Gastrocnemius medialis (tissue), 4 donors: Measurements from ENCODE around the gene NR6A1. TPM values are rescaled to one million over a fixed set of nuclear protein-coding genes. Genes with fewer than 3 reads are reported as not detected.

Experiments
- ATAC-seq, 2 donors: fragments of 150-250 bp; one replicate each; pipeline ENCODE4 v1.9.1; 2016
- DNase-seq, 2 donors: peaks; one replicate each; pipeline ENCODE4 v3.0.0-alpha.2; 2019
- H3K27ac ChIP-seq, 4 donors: fragments of 200-600 bp; sonication (generic); 1 replicate in 1 of 4; 2 replicates in 3 of 4; pipeline ENCODE4 v1.5.1; 2016 to 2018; ENCODE audit warnings: mild to moderate bottlenecking in 2 of 4, moderate library complexity in 1 of 4
- H3K27me3 ChIP-seq, 3 donors: fragments of 200-600 bp; sonication (generic) in 2 of 3; 1 replicate in 1 of 3; 2 replicates in 2 of 3; pipeline versions ENCODE4 v1.5.1 to v1.6.0; 2016 to 2019; ENCODE audit warnings: mild to moderate bottlenecking in 1 of 3, moderate library complexity in 1 of 3
- H3K36me3 ChIP-seq, 2 donors: fragments of 200-600 bp; sonication (generic) in 1 of 2; one replicate each; pipeline ENCODE4 v1.5.1; 2017 to 2018
- H3K4me1 ChIP-seq, 2 donors: fragments of 200-600 bp; sonication (generic) in 1 of 2; one replicate each; pipeline ENCODE4 v1.5.1; 2016 to 2017; ENCODE audit warnings: mild to moderate bottlenecking in 2 of 2
- H3K4me3 ChIP-seq, 4 donors: fragments of 200-600 bp; sonication (generic) in 3 of 4; 1 replicate in 1 of 4; 2 replicates in 3 of 4; pipeline ENCODE4 v1.5.1; 2016 to 2019; ENCODE audit warnings: mild to moderate bottlenecking in 2 of 4
- H3K9me3 ChIP-seq, 3 donors: fragments of 200-600 bp; sonication (generic) in 2 of 3; 1 replicate in 1 of 3; 2 replicates in 2 of 3; pipeline ENCODE4 v1.5.1; 2016 to 2019
- POLR2A ChIP-seq, 2 donors: fragments of 450-650 bp; IDR thresholded peaks; one replicate each; pipeline ENCODE4 v1.6.1; 2017; ENCODE audit warnings: antibody characterized with exemption in 2 of 2, mild to moderate bottlenecking in 2 of 2, moderate library complexity in 2 of 2
- in situ Hi-C, 4 donors: fragments of 200-750 bp; cut with MboI; loops; one replicate each; pipeline versions ENCODE4 v1.15.0 to v1.8.0; 2017; ENCODE audit warnings: low sequenced_read_pairs in 4 of 4
- intact Hi-C: fragments of 100-400 bp; cut with DNase I; formaldehyde crosslinking; loops from one replicate; pipeline ENCODE4 v1.15.1; 2023; ENCODE audit warnings: low total_unique reads
- total RNA-seq, 4 donors: library from RNA; depleted of rRNA; stranded (reverse); fragments of >200 nt; gene quantifications; one replicate each; pipeline versions ENCODE4 v1.1.0 to v1.2.3, GENCODE V29; 2016
- TF ChIP-seq, protein P1 (sequence below), 5 experiments: fragments of 450-650 bp in 3 of 5; fragments of 200-600 bp in 2 of 5; sonication (generic) in 2 of 5; IDR thresholded peaks in 4 of 5; conservative IDR thresholded peaks in 1 of 5; 1 replicate in 4 of 5; 2 replicates in 1 of 5; pipeline ENCODE4 v1.5.1; 2016 to 2019; ENCODE audit warnings: antibody characterized with exemption in 5 of 5, mild to moderate bottlenecking in 3 of 5, moderate library complexity in 3 of 5

NR6A1 gene
- total RNA-seq, 4 donors from 2014 or later = 0.58 to 5.6 (median 2.1) TPM

DNA sequence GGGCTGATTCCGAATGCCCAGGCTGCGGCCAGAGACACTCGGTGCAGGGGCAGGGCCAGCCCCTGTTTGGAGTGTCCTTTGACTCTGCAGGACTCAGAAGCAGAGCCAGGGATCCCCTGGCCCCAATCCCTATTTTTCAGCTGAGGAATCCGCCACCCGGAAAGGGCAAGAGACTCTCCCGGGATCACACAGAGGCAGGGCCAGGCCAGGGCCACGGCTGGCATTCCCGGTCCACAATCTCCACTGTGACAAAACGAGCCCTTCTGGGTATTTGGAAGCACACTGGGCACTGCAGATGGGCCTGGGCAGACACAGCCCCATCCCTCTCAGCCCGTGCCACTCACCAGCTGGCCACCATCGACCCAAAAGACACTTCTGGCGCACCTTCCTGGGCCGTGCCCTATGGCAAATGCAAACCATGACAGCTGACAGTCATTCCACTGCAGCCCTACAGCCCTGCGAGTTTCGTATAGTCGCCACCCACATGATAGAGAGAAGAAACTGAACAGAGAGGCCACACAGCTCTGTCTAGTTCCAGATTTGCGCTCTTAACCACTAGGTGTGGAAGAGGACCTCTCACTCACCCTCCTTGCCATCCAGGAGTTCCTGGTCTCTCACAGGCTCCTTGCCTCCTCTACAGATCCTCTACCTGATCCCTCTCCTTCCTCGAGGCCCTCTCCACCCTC is 277.2 kb downstream of the NR6A1 start:
- no peak for ATAC-seq
- intact Hi-C loops = no loop called here
- Histone ChIP-seq H3K4me3 (no peak overlapping the region), H3K27ac (no peak overlapping the region), H3K9me3 (no peaks in the 10 kb centered on the region), H3K4me1 (no peaks in the 10 kb centered on the region), H3K27me3 (peaks cover 0 to 6% (median 2%) of the 10 kb centered on the region in 3 donors), H3K36me3 (no peaks in the 10 kb centered on the region)
- in situ Hi-C loops = no loop called here
- DNase-seq = no peak
- TF ChIP-seq, protein P1, sequence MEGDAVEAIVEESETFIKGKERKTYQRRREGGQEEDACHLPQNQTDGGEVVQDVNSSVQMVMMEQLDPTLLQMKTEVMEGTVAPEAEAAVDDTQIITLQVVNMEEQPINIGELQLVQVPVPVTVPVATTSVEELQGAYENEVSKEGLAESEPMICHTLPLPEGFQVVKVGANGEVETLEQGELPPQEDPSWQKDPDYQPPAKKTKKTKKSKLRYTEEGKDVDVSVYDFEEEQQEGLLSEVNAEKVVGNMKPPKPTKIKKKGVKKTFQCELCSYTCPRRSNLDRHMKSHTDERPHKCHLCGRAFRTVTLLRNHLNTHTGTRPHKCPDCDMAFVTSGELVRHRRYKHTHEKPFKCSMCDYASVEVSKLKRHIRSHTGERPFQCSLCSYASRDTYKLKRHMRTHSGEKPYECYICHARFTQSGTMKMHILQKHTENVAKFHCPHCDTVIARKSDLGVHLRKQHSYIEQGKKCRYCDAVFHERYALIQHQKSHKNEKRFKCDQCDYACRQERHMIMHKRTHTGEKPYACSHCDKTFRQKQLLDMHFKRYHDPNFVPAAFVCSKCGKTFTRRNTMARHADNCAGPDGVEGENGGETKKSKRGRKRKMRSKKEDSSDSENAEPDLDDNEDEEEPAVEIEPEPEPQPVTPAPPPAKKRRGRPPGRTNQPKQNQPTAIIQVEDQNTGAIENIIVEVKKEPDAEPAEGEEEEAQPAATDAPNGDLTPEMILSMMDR (IDR thresholded peaks at IDR 0.05 in 4 of 5, conservative IDR thresholded peaks at IDR 0.05 in 1 of 5) = no peak
- no peak for TF ChIP-seq POLR2A (IDR thresholded peaks at IDR 0.05)

DNA sequence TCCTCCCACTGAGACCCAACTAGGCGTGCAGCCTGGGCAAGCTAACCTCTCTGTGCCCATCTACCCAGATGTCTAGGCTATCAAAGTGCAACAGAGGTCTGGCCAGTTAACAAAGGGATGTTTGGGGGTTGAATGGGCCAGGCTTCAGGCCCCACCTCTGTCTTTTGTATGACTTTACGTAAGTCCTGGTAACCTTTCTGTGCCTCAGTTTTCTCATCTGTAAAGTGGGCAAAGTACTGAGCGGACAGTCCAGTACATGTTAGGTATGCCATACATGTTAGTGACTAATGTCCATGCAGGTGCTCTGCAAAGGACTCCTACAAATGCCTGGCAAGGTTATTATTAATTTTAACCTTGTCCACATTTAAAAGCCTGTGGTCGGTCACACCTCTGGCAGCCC is 277.9 kb downstream of the NR6A1 start:
- no peaks in the 10 kb centered on the region for H3K4me1 ChIP-seq
- no peaks in the 10 kb centered on the region for H3K36me3 ChIP-seq
- no peak overlapping the region for H3K4me3 ChIP-seq
- DNase-seq (no peak), ATAC-seq (no peak)
- in situ Hi-C loops = no loop called here
- no peaks in the 10 kb centered on the region for H3K9me3 ChIP-seq
- TF ChIP-seq POLR2A (IDR thresholded peaks at IDR 0.05) = no peak
- intact Hi-C loops = no loop called here
- peaks cover 0 to 6% (median 4%) of the 10 kb centered on the region in 3 donors for H3K27me3 ChIP-seq
- H3K27ac ChIP-seq = no peak overlapping the region

DNA sequence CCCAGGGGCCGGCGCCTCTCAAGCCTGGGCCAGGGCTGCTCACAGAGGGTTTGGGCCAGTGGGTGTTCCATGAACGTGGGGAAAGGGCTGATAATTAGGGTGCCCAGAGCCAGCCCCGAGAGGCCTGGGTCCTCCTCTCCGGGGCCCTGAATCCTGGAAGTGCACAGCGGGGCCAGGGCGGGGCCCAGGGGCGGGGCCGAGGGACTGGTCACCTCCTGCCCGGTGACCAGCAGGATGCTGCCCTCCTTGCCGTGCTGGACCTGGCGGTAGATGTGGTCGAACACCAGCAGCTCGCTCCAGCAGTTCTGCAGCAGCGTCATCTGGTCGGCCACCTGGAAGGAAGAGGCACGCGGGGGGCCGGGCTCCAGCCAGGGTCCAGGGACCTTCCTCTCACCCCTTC is 278.3 kb downstream of the NR6A1 start:
- intact Hi-C loops (no loop called here), in situ Hi-C loops (no loop called here)
- peaks cover 0 to 6% (median 4%) of the 10 kb centered on the region in 3 donors for H3K27me3 ChIP-seq
- TF ChIP-seq, protein P1 (IDR thresholded peaks at IDR 0.05 in 4 of 5, conservative IDR thresholded peaks at IDR 0.05 in 1 of 5) = no peak
- no peak for TF ChIP-seq POLR2A (IDR thresholded peaks at IDR 0.05)
- no peak overlapping the region for H3K4me3 ChIP-seq
- H3K36me3 ChIP-seq = no peaks in the 10 kb centered on the region
- H3K9me3 ChIP-seq = no peaks in the 10 kb centered on the region
- no peaks in the 10 kb centered on the region for H3K4me1 ChIP-seq
- H3K27ac ChIP-seq = no peak overlapping the region
- DNase-seq = no peak
- ATAC-seq = no peak

DNA sequence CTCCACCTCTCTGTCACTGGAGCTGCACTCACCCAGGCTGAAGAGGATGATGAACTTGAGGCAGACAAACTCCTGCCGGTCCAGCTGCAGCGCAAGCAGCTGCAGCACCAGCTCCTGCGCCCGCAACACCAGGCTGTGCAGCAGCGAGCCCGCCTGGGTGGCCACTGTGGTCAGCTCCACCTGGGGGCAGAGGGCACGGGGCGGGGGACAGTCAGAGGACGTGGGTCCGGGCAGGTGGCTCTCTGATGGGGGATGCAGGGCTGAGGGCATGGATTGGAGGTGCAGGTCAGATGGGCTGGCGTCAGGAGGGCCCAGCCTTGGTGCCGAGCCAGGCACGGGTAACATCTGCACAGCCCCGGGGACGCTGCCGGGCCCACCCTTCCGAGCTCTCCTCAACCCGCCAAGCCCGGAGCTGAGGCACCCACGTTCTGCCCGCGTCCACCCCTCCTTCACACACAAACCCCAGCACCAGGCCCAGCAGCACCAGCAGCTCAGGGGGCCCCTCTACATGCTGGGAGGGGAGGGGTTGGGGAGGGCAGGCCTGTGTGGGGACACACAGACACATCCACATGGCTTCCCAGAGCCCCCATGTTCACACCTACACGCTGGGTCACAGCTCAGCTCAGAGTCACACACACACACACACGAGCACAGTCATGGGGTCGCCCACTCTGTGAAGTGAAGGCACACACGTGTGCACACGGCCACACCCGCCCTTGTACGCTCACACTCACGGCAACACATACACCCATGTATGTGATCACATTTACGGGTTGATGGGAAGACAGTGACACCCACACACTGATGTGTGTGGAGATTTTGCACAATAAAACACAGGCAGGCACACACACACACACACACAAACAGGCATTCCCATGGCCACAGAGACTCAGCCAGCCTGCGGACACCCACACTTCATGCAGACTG is 279.8 kb downstream of the NR6A1 start:
- TF ChIP-seq, protein P1 (IDR thresholded peaks at IDR 0.05 in 4 of 5, conservative IDR thresholded peaks at IDR 0.05 in 1 of 5) = no peak
- TF ChIP-seq POLR2A (IDR thresholded peaks at IDR 0.05) = no peak
- Histone ChIP-seq H3K9me3 (no peaks in the 10 kb centered on the region), H3K4me3 (no peak overlapping the region), H3K36me3 (no peaks in the 10 kb centered on the region), H3K27me3 (peaks cover 13 to 18% (median 15%) of the 10 kb centered on the region in 3 donors), H3K4me1 (no peaks in the 10 kb centered on the region), H3K27ac (no peak overlapping the region)
- DNase-seq (no peak), ATAC-seq (no peak)
- intact Hi-C loops (no loop called here), in situ Hi-C loops (no loop called here)

DNA sequence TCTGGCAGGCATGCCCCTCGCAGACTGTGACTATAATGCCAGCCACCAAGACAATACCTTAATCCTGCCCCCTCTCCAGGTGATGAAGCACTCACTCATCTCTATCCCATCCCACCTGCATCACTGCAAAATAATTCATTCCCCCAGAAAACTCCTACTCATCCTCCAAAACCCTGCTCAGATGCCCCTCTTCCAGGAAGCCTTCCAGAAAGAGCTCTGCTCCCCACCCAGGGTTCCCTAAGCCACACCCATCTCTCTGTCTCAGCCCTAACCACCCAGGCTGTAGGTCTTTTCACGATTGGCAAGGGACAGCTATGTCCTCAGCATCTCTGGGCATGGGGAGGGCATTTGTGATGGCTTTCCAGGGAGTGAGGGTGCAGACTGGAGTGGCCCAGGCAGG is 281.1 kb downstream of the NR6A1 start:
- no peak for TF ChIP-seq POLR2A (IDR thresholded peaks at IDR 0.05)
- TF ChIP-seq, protein P1 (IDR thresholded peaks at IDR 0.05 in 4 of 5, conservative IDR thresholded peaks at IDR 0.05 in 1 of 5) = no peak
- H3K4me3 ChIP-seq = no peak overlapping the region
- H3K36me3 ChIP-seq = no peaks in the 10 kb centered on the region
- intact Hi-C loops (no loop called here), in situ Hi-C loops (no loop called here)
- H3K9me3 ChIP-seq = no peaks in the 10 kb centered on the region
- peaks cover 22 to 28% (median 24%) of the 10 kb centered on the region in 3 donors for H3K27me3 ChIP-seq
- no peak for ATAC-seq
- H3K27ac ChIP-seq = no peak overlapping the region
- no peak for DNase-seq
- H3K4me1 ChIP-seq = no peaks in the 10 kb centered on the region
